NOMO-1 treated with dmso at 0.1 percent for 144 hours (cell line): ENCODE data around the gene LRRTM2.
"Not testable (repeated sequence)": the region's sequence is repeated elsewhere in the genome, so short reads cannot be mapped to it uniquely, and the experiment has no call there.

Source experiments
- DNase-seq: peaks from one replicate; lab custom pipeline; 2025; ENCODE audit not compliant: unreplicated experiment; lab: John Stamatoyannopoulos, UW

LRRTM2 gene

DNA sequence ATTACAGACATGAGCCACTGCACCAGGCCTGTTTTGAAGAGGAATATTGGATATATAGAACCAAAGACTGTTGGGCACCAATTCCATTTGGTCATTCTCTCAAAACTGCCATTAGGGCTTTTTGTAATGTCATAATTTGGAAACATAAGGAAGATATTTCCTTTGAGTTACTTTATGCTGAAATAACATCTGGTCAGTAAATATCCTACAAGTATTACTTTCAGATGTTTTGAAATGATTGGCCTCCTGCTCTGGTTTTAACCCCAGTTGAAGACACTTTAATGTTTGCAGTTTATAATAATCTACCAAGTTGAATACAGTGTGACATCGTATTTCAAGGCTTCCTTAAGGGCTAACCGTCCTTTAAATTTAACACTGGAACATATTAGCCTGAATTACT, 33.6 kb downstream of the LRRTM2 start:
- DNase-seq = no peak

DNA sequence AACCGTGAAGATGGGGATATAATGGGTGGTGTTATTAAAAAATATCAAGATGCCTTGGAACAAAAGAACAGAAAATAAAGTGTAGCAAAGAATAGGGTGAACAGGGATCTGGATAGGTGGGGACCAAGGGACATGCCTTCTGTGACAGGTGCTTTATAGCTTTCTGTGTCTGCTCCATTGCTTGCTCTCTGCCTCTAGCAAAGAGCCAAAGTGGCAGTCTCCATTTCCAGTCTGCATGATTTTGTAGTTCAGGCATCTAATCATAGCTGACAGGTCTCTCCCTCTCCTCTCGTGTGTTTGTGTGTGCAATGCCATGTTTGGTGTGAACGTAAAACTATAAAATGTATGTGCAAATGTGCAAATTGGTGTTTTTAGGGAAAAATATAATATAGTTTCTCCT, 35.0 kb downstream of the LRRTM2 start:
- DNase-seq = no peak

DNA sequence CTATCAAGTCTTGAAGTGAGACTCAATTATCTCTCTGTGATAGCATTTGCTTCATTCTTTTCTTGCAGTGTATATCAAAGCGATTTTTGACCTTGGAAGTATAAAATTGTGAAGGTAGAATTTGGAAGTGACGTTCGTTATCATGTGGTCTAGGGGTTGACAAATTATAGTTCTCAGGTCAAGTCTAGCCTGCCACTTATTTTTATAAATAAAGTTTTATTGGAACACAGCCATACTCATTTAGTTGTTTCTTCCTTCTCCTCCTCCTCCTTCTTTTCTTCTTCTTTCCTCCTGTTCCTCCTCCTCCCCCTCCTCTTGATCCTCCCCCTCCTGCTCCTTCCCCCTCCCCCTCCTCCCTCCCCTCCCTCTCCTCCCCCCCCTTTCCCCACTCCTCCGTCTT, 38.0 kb downstream of the LRRTM2 start:
- no peak for DNase-seq

DNA sequence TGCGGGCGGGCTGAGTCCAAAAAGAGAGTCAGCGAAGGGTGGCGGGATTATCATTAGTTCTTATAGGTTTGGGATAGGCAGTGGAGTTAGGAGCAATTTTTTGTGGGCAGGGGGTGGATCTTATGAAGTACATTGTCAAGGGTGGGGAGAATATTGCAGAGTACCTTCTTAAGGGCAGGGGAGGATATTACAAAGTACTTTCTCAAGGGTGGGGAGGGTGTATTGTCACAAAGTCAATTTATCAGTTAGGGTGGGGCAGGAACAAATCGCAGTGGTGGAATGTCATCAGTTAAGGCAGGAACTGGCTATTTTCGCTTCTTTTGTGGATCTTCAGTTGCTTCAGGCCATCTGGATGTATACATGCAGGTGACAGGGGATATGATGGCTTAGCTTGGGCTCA, 40.3 kb downstream of the LRRTM2 start:
- DNase-seq = not testable (repeated sequence)

DNA sequence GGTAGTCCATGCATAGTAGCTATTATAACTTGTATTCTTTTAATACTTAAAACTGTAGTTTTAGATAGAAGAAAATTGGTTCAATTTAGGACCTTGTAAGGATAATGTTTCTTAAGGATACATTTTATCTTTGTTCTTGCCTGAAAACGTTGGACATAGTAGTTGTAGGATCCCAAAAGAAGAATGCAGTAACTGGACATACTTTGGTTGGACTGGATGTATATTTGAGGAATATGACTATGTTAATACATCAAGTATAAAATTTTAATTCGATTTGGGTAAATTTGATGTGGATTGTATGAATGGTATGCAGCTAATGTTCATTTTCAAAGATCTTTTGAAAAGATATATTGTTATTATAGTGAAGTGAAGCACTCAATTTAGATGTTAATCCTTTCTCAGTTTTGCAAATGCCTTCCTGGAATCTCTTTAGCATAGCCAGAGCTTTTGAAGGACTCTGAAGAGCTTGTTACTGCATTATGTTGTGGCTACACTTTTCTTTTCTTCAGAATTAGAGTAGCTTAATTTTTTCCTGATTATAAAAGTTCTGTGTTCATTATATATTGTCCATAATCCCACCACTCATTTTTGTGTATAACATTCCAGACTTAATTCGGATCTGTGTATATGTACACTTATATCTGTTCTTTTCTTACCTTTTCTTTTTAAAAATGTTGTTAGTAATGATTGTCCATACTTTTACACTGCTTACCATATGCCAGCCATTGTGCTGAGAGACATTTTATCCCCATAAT, 41.2 kb downstream of the LRRTM2 start:
- no peak for DNase-seq

DNA sequence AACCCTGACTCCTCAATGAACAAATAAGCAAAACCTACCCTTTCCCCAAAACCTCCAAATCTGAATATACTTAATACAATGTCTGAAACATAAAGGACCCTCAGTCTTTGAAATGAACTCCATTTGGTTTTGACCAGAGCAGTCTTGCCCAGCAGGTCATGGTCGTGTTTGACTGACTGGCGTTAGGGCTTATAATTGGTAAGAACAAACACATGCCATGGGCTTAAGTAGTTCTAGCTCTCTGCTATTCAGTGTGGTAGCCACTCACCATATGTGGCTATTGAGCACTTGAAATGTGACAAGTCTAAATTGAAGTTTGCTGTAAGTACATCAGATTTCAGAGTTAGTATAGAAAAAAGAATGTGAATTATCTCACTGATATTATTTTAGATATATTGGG, 42.1 kb downstream of the LRRTM2 start:
- no peak for DNase-seq

DNA sequence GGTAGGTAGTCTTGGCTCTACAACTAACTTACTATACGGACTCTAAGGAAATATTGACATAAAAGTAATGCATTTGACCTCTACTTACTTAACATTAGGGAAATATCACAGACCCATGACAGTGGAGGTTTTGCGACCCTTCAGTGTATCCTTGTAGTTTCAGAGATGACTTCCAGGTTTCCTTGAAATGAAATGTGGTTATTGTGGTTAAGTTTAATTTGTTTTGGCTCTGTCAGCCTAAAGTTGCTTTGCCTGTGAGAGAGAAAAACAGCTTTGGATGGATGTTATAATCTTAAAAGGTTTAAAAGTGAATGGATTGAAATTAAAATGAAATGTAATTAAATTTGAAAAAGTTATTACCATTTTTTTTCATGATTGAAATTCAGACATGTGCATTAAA, 42.9 kb downstream of the LRRTM2 start:
- no peak for DNase-seq

DNA sequence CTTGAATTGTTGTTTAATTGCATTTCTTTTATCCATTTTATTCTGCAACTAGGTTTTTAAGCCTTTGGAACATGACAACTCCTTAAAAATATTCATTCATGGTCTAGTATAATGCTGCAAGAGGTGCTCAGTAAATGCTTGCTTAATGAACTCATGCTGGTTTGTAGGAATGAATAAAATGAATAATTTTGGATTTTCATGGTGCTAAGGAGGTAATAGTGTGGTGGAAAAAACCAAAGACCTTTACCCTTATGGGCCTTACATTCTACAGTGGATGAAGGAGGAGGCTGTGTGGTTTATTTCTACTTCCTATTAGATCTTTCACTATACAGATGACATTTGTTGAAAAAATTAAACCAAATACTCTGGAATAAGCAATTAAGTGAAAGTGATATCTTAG, 43.4 kb downstream of the LRRTM2 start:
- DNase-seq = no peak

DNA sequence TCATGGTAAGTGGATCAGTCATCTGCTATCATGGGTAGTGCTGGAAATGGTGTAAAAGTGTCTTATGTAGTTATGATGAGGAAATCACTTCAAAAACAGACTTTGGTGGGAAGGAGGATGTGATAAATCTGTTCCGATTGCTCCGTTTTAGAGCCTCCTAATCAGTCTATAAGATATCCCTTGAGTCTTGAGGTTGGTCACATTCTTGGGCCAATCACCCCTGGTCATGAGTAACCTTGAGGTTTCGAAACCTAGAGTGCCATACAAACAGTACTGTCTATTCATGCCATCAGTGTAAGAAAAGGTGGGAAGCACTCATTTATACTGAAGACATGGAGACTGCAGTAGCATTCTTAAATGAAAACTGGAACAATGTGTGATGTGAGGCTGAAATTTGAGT, 45.8 kb downstream of the LRRTM2 start:
- no peak for DNase-seq

DNA sequence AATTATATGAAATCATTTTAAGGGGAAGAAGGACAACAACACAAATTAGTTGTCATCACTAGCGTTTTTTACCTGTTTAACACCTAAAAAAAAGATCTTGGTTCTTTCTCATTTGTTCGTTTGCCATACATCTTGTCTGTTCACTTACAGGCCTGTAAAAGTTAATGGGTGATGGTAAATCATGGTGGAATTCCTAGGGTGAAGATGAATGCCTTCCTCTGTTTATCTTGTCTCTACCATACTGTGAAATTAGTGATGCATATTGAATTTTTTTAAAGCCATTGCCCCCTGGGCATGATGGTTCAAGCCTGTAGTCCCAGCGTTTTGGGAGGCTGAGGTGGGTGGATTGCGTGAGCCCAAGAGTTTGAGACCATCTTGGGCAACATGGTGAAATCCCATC, 46.6 kb downstream of the LRRTM2 start:
- no peak for DNase-seq

DNA sequence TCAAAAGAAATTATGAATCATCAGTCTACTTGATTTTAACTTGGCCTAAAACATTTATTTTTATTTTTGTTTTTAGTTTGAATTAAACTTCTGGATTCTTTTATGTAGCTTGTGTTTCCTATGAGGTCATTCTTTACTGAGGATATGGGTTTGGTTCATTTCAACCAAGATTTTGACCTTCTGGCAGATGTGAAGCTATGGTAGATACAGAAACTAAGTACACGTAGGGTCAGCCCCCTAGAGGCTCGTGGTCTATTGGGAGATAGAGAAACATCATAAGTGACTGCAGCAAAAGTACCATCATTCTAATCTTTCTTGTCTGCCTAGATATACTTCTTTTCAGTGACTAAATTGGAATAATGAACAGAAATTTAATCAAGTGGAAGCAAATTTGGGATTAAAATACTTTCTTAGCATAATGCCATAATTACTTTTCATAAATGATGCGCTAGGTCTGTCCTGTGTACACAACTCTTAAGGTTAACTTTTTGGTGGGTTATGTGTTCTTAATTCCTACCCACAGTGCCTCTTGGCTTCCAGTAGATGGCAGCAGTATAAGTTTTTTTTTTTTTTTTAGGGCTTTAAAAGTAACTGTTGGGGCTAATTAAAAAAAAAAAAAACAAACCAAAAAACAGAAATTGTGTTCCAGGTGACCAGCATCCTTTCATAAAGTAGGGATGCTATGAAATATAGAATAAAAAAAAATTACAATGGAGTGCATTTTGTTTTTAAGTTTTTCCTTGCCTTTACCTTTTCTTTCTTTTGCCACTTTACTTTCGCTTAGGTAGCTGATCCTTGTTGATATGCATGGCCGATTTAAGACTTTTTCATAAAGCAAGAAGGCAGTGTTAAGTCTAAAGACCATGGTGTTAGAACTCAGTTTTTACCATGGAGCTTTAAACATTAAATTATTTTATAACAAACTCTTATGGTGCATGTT, 49.9 kb downstream of the LRRTM2 start:
- no peak for DNase-seq

DNA sequence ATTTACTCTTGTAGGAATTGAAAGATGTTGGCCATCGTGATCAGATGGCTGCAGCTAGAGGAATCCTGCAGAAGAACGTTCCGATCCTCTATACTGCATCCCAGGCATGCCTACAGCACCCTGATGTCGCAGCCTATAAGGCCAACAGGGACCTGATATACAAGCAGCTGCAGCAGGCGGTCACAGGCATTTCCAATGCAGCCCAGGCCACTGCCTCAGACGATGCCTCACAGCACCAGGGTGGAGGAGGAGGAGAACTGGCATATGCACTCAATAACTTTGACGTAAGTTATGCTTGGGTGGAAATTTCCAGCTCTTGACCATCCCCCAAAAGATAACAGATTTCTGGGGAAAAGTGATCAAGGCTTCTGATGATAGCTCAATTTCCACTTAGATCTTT, 50.6 kb downstream of the LRRTM2 start:
- DNase-seq = no peak

DNA sequence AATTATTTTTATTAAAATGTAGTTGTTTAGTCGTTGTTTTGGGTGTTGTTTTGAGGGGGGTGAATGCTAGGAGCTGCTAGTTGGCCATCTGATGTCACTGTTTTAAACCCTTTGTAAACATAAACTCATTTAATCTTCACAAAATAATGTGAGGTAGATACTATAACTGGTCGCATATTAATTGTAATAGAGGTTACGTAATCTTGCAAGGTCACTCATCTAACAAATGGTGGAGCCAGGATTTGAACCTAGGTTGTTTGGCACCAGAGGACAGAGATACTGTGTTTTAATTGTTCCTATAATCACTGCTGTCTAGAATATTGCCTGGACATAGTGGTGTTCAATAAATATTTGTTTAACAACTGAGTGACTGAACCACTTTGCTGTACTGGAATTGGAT, 54.4 kb downstream of the LRRTM2 start:
- DNase-seq = no peak

DNA sequence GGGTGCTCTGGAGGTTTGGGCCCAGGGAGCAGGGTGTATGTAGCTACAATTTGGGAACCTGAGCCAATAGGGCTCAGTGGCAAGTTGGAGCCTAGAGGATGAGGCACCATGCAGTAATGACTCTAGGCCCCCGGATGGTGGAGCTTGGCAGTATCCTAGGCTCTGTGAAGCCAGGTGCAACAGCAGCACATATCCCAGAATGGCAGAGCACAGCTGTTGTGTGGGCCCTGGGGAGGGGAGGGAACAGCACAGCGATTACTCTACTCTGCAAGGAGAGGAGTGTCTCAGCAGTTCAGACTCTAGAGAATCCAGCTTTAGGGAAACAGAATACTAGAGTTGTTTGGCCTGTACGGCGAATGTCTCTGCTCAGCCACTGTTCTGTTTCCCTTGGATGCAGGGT, 56.1 kb downstream of the LRRTM2 start:
- DNase-seq = no peak
